GM23338 (cell line): ENCODE results near the gene FTO. TPM values are rescaled to one million over a fixed set of nuclear protein-coding genes. Genes with fewer than 3 reads are reported as not detected.

ENCODE experiments used
- NANOG ChIP-seq: IDR thresholded peaks from 2 replicates; pipeline ENCODE4 v1.6.1; 2016; ENCODE audit warnings: antibody characterized with exemption, borderline replicate concordance
- POLR2AphosphoS5 ChIP-seq: IDR thresholded peaks from 2 replicates; pipeline ENCODE4 v1.6.1; 2016; ENCODE audit warnings: antibody characterized with exemption, low read depth
- polyA plus RNA-seq: library from polyadenylated mRNA; unstranded; fragments of >200 nt; fragmentation: Nextera tagmentation; extraction: Ambion mirVana; gene quantifications from 2 replicates; pipeline ENCODE4 v1.2.1, GENCODE V29; 2016
- small RNA-seq: library from RNA; depleted of rRNA; stranded (forward); fragments of <200 nt; gene quantifications from one replicate; pipeline ENCODE3, GENCODE V24; 2014; ENCODE audit warnings: low replicate concordance
- total RNA-seq: library from RNA; depleted of rRNA; stranded (reverse); fragments of >200 nt; shearing (Covaris generic); gene quantifications from 2 replicates; pipeline ENCODE4 v1.2.3, GENCODE V29; 2014; rRNA removed
- TF ChIP-seq, protein P1 (sequence below): IDR thresholded peaks from 2 replicates; pipeline ENCODE4 v1.6.1; 2016; ENCODE audit warnings: antibody characterized with exemption

FTO gene
- total and polyA plus RNA-seq, 2 experiments from 2014 or later, result 17.7 to 69.6 TPM

DNA sequence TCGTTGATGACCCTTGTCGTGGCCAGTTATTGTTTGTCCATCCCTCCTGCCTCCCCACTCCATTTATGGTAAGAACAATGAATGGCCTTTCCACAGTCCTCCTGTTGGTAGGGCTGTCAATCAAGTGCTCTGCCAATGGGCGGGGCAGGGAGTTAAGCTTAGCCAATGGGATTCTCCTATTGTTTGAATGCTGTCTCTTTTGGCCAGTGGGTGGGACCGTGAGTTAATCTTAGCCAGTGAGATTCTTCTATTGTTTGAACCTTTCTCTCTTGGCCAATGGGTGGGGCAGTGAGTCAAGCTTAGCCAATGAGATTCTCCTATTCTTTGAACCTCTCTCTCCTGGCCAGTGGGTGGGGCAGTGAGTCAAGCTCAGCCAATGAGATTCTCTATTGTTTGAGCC lies 497.2 kb downstream of the FTO start (continued):
- TF ChIP-seq, protein P1, sequence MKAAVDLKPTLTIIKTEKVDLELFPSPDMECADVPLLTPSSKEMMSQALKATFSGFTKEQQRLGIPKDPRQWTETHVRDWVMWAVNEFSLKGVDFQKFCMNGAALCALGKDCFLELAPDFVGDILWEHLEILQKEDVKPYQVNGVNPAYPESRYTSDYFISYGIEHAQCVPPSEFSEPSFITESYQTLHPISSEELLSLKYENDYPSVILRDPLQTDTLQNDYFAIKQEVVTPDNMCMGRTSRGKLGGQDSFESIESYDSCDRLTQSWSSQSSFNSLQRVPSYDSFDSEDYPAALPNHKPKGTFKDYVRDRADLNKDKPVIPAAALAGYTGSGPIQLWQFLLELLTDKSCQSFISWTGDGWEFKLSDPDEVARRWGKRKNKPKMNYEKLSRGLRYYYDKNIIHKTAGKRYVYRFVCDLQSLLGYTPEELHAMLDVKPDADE, result no peak
- TF ChIP-seq NANOG (no peak), POLR2AphosphoS5 (no peak)

Small RNA genes lying within 50 kb of the gene (small RNA-seq; reads per million reads assigned to genes)
- gene AC007347.2, result not detected

Other genes starting within 250 kb of the FTO start
- 14.7 and 21.6 TPM in 2 replicates for gene AKTIP, start 200.9 kb upstream of the FTO start, total RNA-seq
- gene AKTIP, start 200.9 kb upstream of the FTO start, polyA plus RNA-seq, result 15.2 and 17.3 TPM in 2 replicates
- 10.3 and 11.4 TPM in 2 replicates for gene RPGRIP1L, start 297 bp upstream of the FTO start, total RNA-seq
- gene RPGRIP1L, start 297 bp upstream of the FTO start, polyA plus RNA-seq, result 19.9 and 21.3 TPM in 2 replicates